ENCODE measurements around the gene DHX34. TPM values are rescaled to one million over a fixed set of nuclear protein-coding genes. Genes with fewer than 3 reads are reported as not detected.
"Not testable (repeated sequence)": the region's sequence is repeated elsewhere in the genome, so short reads cannot be mapped to it uniquely, and the experiment has no call there.

The DHX34 gene, protein sequence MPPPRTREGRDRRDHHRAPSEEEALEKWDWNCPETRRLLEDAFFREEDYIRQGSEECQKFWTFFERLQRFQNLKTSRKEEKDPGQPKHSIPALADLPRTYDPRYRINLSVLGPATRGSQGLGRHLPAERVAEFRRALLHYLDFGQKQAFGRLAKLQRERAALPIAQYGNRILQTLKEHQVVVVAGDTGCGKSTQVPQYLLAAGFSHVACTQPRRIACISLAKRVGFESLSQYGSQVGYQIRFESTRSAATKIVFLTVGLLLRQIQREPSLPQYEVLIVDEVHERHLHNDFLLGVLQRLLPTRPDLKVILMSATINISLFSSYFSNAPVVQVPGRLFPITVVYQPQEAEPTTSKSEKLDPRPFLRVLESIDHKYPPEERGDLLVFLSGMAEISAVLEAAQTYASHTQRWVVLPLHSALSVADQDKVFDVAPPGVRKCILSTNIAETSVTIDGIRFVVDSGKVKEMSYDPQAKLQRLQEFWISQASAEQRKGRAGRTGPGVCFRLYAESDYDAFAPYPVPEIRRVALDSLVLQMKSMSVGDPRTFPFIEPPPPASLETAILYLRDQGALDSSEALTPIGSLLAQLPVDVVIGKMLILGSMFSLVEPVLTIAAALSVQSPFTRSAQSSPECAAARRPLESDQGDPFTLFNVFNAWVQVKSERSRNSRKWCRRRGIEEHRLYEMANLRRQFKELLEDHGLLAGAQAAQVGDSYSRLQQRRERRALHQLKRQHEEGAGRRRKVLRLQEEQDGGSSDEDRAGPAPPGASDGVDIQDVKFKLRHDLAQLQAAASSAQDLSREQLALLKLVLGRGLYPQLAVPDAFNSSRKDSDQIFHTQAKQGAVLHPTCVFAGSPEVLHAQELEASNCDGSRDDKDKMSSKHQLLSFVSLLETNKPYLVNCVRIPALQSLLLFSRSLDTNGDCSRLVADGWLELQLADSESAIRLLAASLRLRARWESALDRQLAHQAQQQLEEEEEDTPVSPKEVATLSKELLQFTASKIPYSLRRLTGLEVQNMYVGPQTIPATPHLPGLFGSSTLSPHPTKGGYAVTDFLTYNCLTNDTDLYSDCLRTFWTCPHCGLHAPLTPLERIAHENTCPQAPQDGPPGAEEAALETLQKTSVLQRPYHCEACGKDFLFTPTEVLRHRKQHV
- total RNA-seq (2014; rRNA removed; shearing (Covaris generic)): 18.9 and 20.3 TPM in 2 replicates

DNA sequence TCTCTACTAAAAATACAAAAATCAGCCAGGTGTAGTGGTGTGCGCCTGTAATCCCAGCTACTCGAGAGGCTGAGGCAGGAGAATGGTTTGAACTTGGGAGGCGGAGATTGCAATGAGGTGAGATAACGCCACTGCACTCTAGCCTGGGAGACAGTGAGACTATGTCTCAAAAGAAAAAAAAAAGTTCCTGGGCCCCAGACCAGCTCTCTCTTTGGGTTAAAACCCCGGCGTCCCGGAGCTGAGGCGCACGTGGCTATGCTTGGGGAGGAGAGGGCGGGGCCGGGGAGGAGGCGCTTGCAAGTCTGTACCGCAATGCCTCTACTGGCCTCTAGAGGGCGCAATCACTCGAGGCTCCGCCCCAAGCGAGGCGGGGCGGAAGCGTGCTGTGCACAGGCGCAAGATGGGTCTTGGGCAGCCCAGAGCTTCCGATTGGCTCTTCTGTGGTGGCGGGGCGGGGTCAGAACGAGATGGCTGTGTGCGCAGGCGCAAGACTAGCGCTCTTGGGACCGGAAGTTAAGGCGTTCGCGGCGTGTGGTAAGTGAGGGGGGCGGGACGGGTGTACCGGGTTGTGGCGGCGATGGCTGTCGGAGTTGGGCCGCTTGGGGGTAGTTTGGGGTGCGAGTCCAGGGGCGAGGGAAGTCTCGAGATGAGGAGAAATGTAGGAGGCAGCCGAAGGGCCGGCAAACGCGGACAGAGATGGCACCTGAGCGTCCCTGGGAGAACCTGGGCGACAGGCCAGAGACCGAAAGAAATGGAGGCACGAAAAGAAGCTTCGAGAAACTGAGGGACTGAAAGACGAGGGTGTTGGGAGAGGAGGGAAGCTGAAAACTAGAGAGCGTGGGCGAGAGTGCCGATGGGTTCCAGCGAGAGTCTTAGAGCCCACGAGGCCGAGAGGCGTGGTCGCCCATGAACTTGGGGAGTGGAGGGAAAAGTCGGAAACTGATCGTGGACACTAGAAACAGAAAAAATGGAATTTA is at the start of gene DHX34:
DHX34 (plus strand) TSS at position 497 of the 977 bp plus-strand sequence. CDS start 3,716 bp downstream, outside the sequence.
- peaks cover 3% of the 10 kb centered on the region; the same call in 1 of the 2 replicates for H3K4me1 ChIP-seq
- H3K9me3 ChIP-seq (replicated peaks): no peaks in the 10 kb centered on the region
- H3K4me3 ChIP-seq: peak within 1 kb of the TSS; percentile 71
- H3K27me3 ChIP-seq: no peaks in the 10 kb centered on the region
- DNase-seq: peak; percentile 98 to 99
- H3K27ac ChIP-seq: peak within 1 kb of the TSS; percentile 13; the same call in 1 of the 2 replicates
- H3K36me3 ChIP-seq: peaks cover 25% of the 10 kb centered on the region

GRCh38 chr19:47300867-47301266 is 48.2 kb upstream of the DHX34 start:
- H3K36me3 ChIP-seq; H3K4me3 ChIP-seq; H3K27me3 ChIP-seq; DNase-seq; H3K27ac ChIP-seq; H3K4me1 ChIP-seq; H3K9me3 ChIP-seq (replicated peaks): not testable (repeated sequence)

- H3K4me3 ChIP-seq: no peak overlapping the region
- H3K4me1 ChIP-seq: no peaks in the 10 kb centered on the region
- no peaks in the 10 kb centered on the region for H3K27me3 ChIP-seq
- no peaks in the 10 kb centered on the region for H3K9me3 ChIP-seq (replicated peaks)
- H3K27ac ChIP-seq: no peak overlapping the region
- no peaks in the 10 kb centered on the region for H3K36me3 ChIP-seq
- DNase-seq: no peak
Observed at GRCh38 chr19:47302249-47302648, 46.9 kb upstream of the DHX34 start.

DNA sequence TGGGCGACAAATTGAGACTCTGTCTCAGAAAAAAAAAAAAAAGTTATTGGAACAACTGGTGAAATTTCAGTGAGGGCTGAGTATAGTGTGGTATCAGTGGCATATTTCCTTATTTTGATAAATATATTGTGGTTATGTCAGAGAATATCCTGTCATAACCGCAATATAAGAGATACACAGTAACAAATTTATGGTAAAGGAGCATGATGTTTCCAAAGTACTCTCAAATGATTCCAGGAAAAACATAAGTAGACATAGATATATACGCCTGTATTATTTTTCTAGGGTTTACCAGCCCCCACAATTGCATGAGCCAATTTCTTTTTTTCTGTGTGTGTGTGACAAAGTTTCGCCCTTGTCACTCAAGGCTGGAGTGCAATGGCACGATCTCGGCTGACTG is 45.1 kb upstream of the DHX34 start:
- H3K36me3 ChIP-seq: no peaks in the 10 kb centered on the region
- no peaks in the 10 kb centered on the region for H3K27me3 ChIP-seq
- H3K27ac ChIP-seq: no peak overlapping the region
- no peak overlapping the region for H3K4me3 ChIP-seq
- no peaks in the 10 kb centered on the region for H3K9me3 ChIP-seq (replicated peaks)
- peaks cover 2% of the 10 kb centered on the region; the same call in 1 of the 2 replicates for H3K4me1 ChIP-seq
- no peak for DNase-seq

GRCh38 chr19:47305309-47305751 is 43.8 kb upstream of the DHX34 start:
- DNase-seq: peak; percentile 61 to 85
- H3K27ac ChIP-seq: no peak overlapping the region
- peaks cover 4% of the 10 kb centered on the region; the same call in 1 of the 2 replicates for H3K4me1 ChIP-seq
- no peaks in the 10 kb centered on the region for H3K27me3 ChIP-seq
- no peaks in the 10 kb centered on the region for H3K36me3 ChIP-seq
- H3K4me3 ChIP-seq: no peak overlapping the region
- no peaks in the 10 kb centered on the region for H3K9me3 ChIP-seq (replicated peaks)

DNA sequence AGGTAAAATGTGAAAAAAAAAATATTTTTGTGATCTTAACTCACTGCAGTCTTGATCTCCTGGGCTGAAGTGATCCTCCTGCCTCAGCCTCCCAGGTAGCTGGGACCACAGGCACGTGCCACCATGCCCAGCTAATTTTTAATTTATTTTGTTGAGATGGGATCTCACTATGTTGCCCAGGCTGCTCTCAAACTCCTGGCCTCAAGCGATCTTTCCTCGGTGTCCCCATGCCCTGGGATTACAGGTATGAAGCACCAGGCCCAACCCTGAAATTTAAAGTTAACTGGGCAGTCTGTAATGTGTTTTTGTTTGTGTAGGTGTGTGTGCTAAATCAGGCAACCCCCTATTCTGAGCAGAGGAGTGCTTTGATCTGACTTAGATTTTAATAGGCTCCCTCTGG is 42.8 kb upstream of the DHX34 start:
- peaks cover 4% of the 10 kb centered on the region; the same call in 1 of the 2 replicates for H3K4me1 ChIP-seq
- H3K27ac ChIP-seq: no peak overlapping the region
- no peaks in the 10 kb centered on the region for H3K27me3 ChIP-seq
- no peak for DNase-seq
- no peaks in the 10 kb centered on the region for H3K9me3 ChIP-seq (replicated peaks)
- H3K36me3 ChIP-seq: no peaks in the 10 kb centered on the region
- no peak overlapping the region for H3K4me3 ChIP-seq

DNA sequence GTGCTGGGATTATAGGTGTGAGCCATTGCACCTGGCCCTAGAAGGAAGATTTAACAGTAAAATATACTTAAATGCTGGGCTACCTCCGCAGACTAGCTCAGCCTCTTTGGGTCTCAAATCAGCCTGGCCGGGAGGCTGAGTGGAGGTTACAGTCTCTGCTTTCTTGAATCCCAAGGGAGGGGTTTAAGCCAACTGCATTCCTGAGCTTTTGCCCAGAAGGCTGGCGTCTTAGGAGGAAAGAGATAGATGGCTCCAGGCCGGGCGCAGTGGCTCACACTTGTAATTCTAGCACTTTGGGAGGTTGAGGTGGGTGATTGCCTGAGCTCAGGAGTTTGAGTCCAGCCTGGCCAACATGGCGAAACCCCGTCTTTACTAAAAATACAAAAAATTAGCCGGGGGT is 40.1 kb upstream of the DHX34 start:
- Histone ChIP-seq H3K27me3 (no peaks in the 10 kb centered on the region), H3K27ac (no peak overlapping the region), H3K36me3 (no peaks in the 10 kb centered on the region), H3K9me3 (replicated peaks) (no peaks in the 10 kb centered on the region), H3K4me3 (no peak overlapping the region), H3K4me1 (peaks cover 4% of the 10 kb centered on the region; the same call in 1 of the 2 replicates)
- DNase-seq: no peak

GRCh38 chr19:47309608-47310007 is 39.5 kb upstream of the DHX34 start, which contains the start of gene C5AR1:
Gene C5AR1 (plus strand): TSS chr19:47309861. CDS start chr19:47309896, 35 bp downstream.
- H3K4me3 ChIP-seq: no peak within 1 kb of the TSS
- H3K27me3 ChIP-seq: no peaks in the 10 kb centered on the region
- peaks cover 4% of the 10 kb centered on the region; the same call in 1 of the 2 replicates for H3K4me1 ChIP-seq
- H3K27ac ChIP-seq: no peak within 1 kb of the TSS
- H3K36me3 ChIP-seq: no peaks in the 10 kb centered on the region
- no peaks in the 10 kb centered on the region for H3K9me3 ChIP-seq (replicated peaks)
- DNase-seq: no peak

GRCh38 chr19:47310323-47310722 is 38.8 kb upstream of the DHX34 start:
- Histone ChIP-seq H3K27me3 (no peaks in the 10 kb centered on the region), H3K36me3 (no peaks in the 10 kb centered on the region), H3K27ac (no peak overlapping the region), H3K4me1 (peaks cover 4% of the 10 kb centered on the region; the same call in 1 of the 2 replicates), H3K9me3 (replicated peaks) (no peaks in the 10 kb centered on the region), H3K4me3 (no peak overlapping the region)
- DNase-seq: no peak

GRCh38 chr19:47310819-47311218 is 38.3 kb upstream of the DHX34 start:
- peak; percentile 67 to 72 for DNase-seq
- H3K36me3 ChIP-seq: no peaks in the 10 kb centered on the region
- H3K27me3 ChIP-seq: no peaks in the 10 kb centered on the region
- peaks cover 4% of the 10 kb centered on the region; the same call in 1 of the 2 replicates for H3K4me1 ChIP-seq
- no peak overlapping the region for H3K27ac ChIP-seq
- no peaks in the 10 kb centered on the region for H3K9me3 ChIP-seq (replicated peaks)
- no peak overlapping the region for H3K4me3 ChIP-seq

GRCh38 chr19:47312366-47313006 is 36.6 kb upstream of the DHX34 start:
- Histone ChIP-seq H3K4me1 (peaks cover 4% of the 10 kb centered on the region; the same call in 1 of the 2 replicates), H3K27ac (no peak overlapping the region), H3K4me3 (no peak overlapping the region), H3K36me3 (no peaks in the 10 kb centered on the region), H3K9me3 (replicated peaks) (no peaks in the 10 kb centered on the region), H3K27me3 (no peaks in the 10 kb centered on the region)
- no peak for DNase-seq

GRCh38 chr19:47313754-47314295 is 35.3 kb upstream of the DHX34 start:
- Histone ChIP-seq H3K36me3 (no peaks in the 10 kb centered on the region), H3K4me3 (no peak overlapping the region), H3K27ac (no peak overlapping the region), H3K4me1 (peaks cover 4% of the 10 kb centered on the region; the same call in 1 of the 2 replicates), H3K9me3 (replicated peaks) (no peaks in the 10 kb centered on the region), H3K27me3 (no peaks in the 10 kb centered on the region)
- no peak for DNase-seq
